Liver (tissue), 9 donors: ENCODE measurements around the gene EIF4H. TPM values are rescaled to one million over a fixed set of nuclear protein-coding genes. Genes with fewer than 3 reads are reported as not detected.
A peak's percentile ranks its signal among the peaks of the same experiment; 100 is the strongest.

Experiments used
- DNase-seq: peaks from one replicate; pipeline ENCODE4 v3.0.0-alpha.2; 2017; ENCODE audit warnings: low spot score
- H3K27ac ChIP-seq, 2 donors: one replicate each; pipeline ENCODE4 v1.7.0; 2013; ENCODE audit warnings: inconsistent platforms in 2 of 2, low read length in 2 of 2, control low read depth in 1 of 2, low read depth in 1 of 2, mild to moderate bottlenecking in 1 of 2
- H3K27me3 ChIP-seq, 4 donors: one replicate each; pipeline versions ENCODE4 v1.6.1 to v1.7.0; 2013; ENCODE audit warnings: low read length in 3 of 4, inconsistent platforms in 1 of 4, mild to moderate bottlenecking in 1 of 4, moderate library complexity in 1 of 4; ENCODE audit not compliant: control insufficient read depth in 4 of 4, insufficient read depth in 4 of 4
- H3K36me3 ChIP-seq, 4 donors: one replicate each; pipeline versions ENCODE4 v1.6.1 to v1.7.0; 2013; ENCODE audit warnings: low read length in 3 of 4, mild to moderate bottlenecking in 3 of 4, low read depth in 1 of 4, moderate library complexity in 1 of 4; ENCODE audit not compliant: control insufficient read depth in 4 of 4, insufficient read depth in 3 of 4
- H3K4me1 ChIP-seq, 4 donors: one replicate each; pipeline versions ENCODE4 v1.6.1 to v1.7.0; 2013; ENCODE audit warnings: low read length in 3 of 4, mild to moderate bottlenecking in 3 of 4, moderate library complexity in 1 of 4; ENCODE audit not compliant: control insufficient read depth in 4 of 4, insufficient read depth in 4 of 4
- H3K4me3 ChIP-seq, 3 donors: one replicate each; pipeline versions ENCODE4 v1.6.1 to v1.7.0; 2013; ENCODE audit warnings: low read length in 3 of 3, control low read depth in 1 of 3, low read depth in 1 of 3, mild to moderate bottlenecking in 1 of 3
- H3K9ac ChIP-seq, 2 donors: one replicate each; pipeline ENCODE4 v1.7.0; 2013; ENCODE audit warnings: low read length in 2 of 2, mild to moderate bottlenecking in 2 of 2, moderate library complexity in 2 of 2, control low read depth in 1 of 2, low read depth in 1 of 2
- H3K9me3 ChIP-seq, 4 donors: one replicate each; pipeline versions ENCODE4 v1.6.1 to v1.7.0; 2013; ENCODE audit warnings: low read length in 3 of 4; ENCODE audit not compliant: control insufficient read depth in 4 of 4
- ATF3 ChIP-seq: IDR thresholded peaks from 2 replicates; pipeline ENCODE4 v1.6.1; 2016; ENCODE audit warnings: antibody characterized with exemption
- EGR1 ChIP-seq, 2 donors: IDR thresholded peaks; 2 replicates each; pipeline ENCODE4 v1.6.1; 2016 to 2018; ENCODE audit warnings: antibody characterized with exemption in 2 of 2, low read depth in 2 of 2
- FOXA1 ChIP-seq: IDR thresholded peaks from 2 replicates; pipeline ENCODE4 v1.6.1; 2016; ENCODE audit warnings: antibody characterized with exemption
- FOXA2 ChIP-seq: IDR thresholded peaks from 2 replicates; pipeline ENCODE4 v1.6.1; 2016; ENCODE audit warnings: antibody characterized with exemption
- GABPA ChIP-seq, 2 donors: IDR thresholded peaks in 1 of 2; conservative IDR thresholded peaks in 1 of 2; 2 replicates each; pipeline ENCODE4 v1.6.1; 2016; ENCODE audit warnings: antibody characterized with exemption in 2 of 2, mild to moderate bottlenecking in 1 of 2, moderate library complexity in 1 of 2
- HNF4A ChIP-seq, 2 donors: conservative IDR thresholded peaks; 2 replicates each; pipeline ENCODE4 v1.6.1; 2016; ENCODE audit warnings: antibody characterized with exemption in 2 of 2, mild to moderate bottlenecking in 2 of 2
- HNF4G ChIP-seq: IDR thresholded peaks from 2 replicates; pipeline ENCODE4 v1.6.1; 2016; ENCODE audit warnings: antibody characterized with exemption
- JUND ChIP-seq, 2 donors: IDR thresholded peaks; 2 replicates each; pipeline ENCODE4 v1.6.1; 2016; ENCODE audit warnings: antibody characterized with exemption in 2 of 2
- MAX ChIP-seq: IDR thresholded peaks from 2 replicates; pipeline ENCODE4 v1.6.1; 2016; ENCODE audit warnings: antibody characterized with exemption
- NR2F2 ChIP-seq: IDR thresholded peaks from 2 replicates; pipeline ENCODE4 v1.6.1; 2016; ENCODE audit warnings: antibody characterized with exemption
- RAD21 ChIP-seq, 2 donors: IDR thresholded peaks; 2 replicates each; pipeline ENCODE4 v1.6.1; 2016; ENCODE audit warnings: antibody characterized with exemption in 2 of 2, mild to moderate bottlenecking in 2 of 2
- RXRA ChIP-seq, 2 donors: IDR thresholded peaks; 2 replicates each; pipeline ENCODE4 v1.6.1; 2017 to 2018; ENCODE audit warnings: antibody characterized with exemption in 2 of 2, mild to moderate bottlenecking in 1 of 2
- SP1 ChIP-seq: IDR thresholded peaks from 2 replicates; pipeline ENCODE4 v1.6.1; 2018; ENCODE audit warnings: antibody characterized with exemption, mild to moderate bottlenecking
- TAF1 ChIP-seq: conservative IDR thresholded peaks from 2 replicates; pipeline ENCODE4 v1.6.1; 2016; ENCODE audit warnings: antibody characterized with exemption, mild to moderate bottlenecking
- YY1 ChIP-seq: IDR thresholded peaks from 2 replicates; pipeline ENCODE4 v1.6.1; 2016; ENCODE audit warnings: antibody characterized with exemption, mild to moderate bottlenecking
- WGBS: extraction: QIAGEN DNeasy Blood & Tissue Kit; methylation state at CpG from one replicate; pipeline ENCODE4 v1.1.7; 2013; 5-methylcytosine and 5-hydroxymethylcytosine counted together
- polyA plus RNA-seq, 2 donors: library from polyadenylated mRNA; stranded (reverse) in 1 of 2; unstranded in 1 of 2; fragments of 200-250 nt in 1 of 2; fragments of >200 nt in 1 of 2; fragmentation: Nextera tagmentation in 1 of 2; extraction: Ambion mirVana in 1 of 2; gene quantifications; one replicate each; pipeline versions ENCODE4 v1.2.1 to v1.2.3, GENCODE V29; 2013 to 2015
- total RNA-seq, 2 donors: library from RNA; depleted of rRNA; stranded (reverse); fragments of >200 nt; gene quantifications; one replicate each; pipeline ENCODE4 v1.2.3, GENCODE V29; 2014
- TF ChIP-seq, protein P1 (sequence below): IDR thresholded peaks from 2 replicates; pipeline ENCODE4 v1.6.1; 2016; ENCODE audit warnings: antibody characterized with exemption
- TF ChIP-seq, protein P2 (sequence below): fragments of 150-350 bp; IDR thresholded peaks from 2 replicates; pipeline ENCODE4 v1.5.1; 2017; ENCODE audit warnings: improper control_type of control experiment, low read depth, low read length; ENCODE audit not compliant: missing input control
- TF ChIP-seq, protein P3 (sequence below): IDR thresholded peaks from 2 replicates; pipeline ENCODE4 v1.6.1; 2016; ENCODE audit warnings: antibody characterized with exemption, mild to moderate bottlenecking
- donor health status: healthy.
- donor health status: healthy.
- donor health status: healthy.
- donor health status: healthy.
- donor health status: healthy.

Gene EIF4H
- total and polyA plus RNA-seq, 4 donors: 81.6 to 166 (median 152) TPM

DNA sequence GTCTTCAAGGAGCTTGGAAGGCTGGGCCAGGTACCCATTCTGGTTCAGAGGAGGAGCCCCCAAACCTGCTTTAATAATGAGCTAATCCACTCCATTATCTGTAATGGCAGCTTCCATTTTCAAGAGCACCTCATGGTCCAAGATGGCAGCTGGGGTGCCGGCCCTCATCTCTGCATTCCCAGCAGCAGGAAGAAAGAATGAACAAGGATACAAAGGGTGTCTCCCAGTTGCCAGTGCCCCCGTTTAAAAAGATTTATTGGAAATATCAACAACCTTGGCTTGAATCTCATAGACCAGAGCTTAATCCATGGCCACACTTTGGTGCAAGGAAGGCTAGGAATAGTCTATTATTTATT, 44.2 kb downstream of the EIF4H start:
- Histone ChIP-seq H3K36me3 (no peaks in the 10 kb centered on the region), H3K4me1 (peaks cover 10 to 29% (median 17%) of the 10 kb centered on the region in 4 donors), H3K9me3 (no peaks in the 10 kb centered on the region), H3K4me3 (no peak overlapping the region), H3K27ac (no peak overlapping the region), H3K9ac (no peak overlapping the region), H3K27me3 (no peaks in the 10 kb centered on the region)
- TF ChIP-seq HNF4A (conservative IDR thresholded peaks at IDR 0.05) (no peak), SP1 (no peak), RAD21 (IDR thresholded peaks at IDR 0.05) (no peak)
- TF ChIP-seq, protein P1, sequence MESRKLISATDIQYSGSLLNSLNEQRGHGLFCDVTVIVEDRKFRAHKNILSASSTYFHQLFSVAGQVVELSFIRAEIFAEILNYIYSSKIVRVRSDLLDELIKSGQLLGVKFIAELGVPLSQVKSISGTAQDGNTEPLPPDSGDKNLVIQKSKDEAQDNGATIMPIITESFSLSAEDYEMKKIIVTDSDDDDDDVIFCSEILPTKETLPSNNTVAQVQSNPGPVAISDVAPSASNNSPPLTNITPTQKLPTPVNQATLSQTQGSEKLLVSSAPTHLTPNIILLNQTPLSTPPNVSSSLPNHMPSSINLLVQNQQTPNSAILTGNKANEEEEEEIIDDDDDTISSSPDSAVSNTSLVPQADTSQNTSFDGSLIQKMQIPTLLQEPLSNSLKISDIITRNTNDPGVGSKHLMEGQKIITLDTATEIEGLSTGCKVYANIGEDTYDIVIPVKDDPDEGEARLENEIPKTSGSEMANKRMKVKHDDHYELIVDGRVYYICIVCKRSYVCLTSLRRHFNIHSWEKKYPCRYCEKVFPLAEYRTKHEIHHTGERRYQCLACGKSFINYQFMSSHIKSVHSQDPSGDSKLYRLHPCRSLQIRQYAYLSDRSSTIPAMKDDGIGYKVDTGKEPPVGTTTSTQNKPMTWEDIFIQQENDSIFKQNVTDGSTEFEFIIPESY: no peak
- no peak for DNase-seq
- 90% methylated on average over 2 of the region's 2 CpGs for WGBS

- H3K9ac ChIP-seq: no peak overlapping the region
- H3K4me3 ChIP-seq: no peak overlapping the region
- H3K4me1 ChIP-seq: peaks cover 10 to 33% (median 22%) of the 10 kb centered on the region in 4 donors
- TF ChIP-seq SP1 (no peak), FOXA1 (no peak), HNF4A (conservative IDR thresholded peaks at IDR 0.05) (no peak), RAD21 (IDR thresholded peaks at IDR 0.05) (no peak), FOXA2 (no peak), TAF1 (no peak), JUND (IDR thresholded peaks at IDR 0.05) (no peak), MAX (no peak), GABPA (IDR thresholded peaks at IDR 0.05 in 1 of 2, conservative IDR thresholded peaks at IDR 0.05 in 1 of 2) (no peak), HNF4G (no peak), RXRA (IDR thresholded peaks at IDR 0.05) (no peak), YY1 (no peak), NR2F2 (no peak), EGR1 (IDR thresholded peaks at IDR 0.05; ENCODE audit: low read depth in 2 of 2) (no peak), ATF3 (no peak)
- TF ChIP-seq, protein P1: no peak
- TF ChIP-seq, protein P2, sequence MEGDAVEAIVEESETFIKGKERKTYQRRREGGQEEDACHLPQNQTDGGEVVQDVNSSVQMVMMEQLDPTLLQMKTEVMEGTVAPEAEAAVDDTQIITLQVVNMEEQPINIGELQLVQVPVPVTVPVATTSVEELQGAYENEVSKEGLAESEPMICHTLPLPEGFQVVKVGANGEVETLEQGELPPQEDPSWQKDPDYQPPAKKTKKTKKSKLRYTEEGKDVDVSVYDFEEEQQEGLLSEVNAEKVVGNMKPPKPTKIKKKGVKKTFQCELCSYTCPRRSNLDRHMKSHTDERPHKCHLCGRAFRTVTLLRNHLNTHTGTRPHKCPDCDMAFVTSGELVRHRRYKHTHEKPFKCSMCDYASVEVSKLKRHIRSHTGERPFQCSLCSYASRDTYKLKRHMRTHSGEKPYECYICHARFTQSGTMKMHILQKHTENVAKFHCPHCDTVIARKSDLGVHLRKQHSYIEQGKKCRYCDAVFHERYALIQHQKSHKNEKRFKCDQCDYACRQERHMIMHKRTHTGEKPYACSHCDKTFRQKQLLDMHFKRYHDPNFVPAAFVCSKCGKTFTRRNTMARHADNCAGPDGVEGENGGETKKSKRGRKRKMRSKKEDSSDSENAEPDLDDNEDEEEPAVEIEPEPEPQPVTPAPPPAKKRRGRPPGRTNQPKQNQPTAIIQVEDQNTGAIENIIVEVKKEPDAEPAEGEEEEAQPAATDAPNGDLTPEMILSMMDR: no peak
- TF ChIP-seq, protein P3, sequence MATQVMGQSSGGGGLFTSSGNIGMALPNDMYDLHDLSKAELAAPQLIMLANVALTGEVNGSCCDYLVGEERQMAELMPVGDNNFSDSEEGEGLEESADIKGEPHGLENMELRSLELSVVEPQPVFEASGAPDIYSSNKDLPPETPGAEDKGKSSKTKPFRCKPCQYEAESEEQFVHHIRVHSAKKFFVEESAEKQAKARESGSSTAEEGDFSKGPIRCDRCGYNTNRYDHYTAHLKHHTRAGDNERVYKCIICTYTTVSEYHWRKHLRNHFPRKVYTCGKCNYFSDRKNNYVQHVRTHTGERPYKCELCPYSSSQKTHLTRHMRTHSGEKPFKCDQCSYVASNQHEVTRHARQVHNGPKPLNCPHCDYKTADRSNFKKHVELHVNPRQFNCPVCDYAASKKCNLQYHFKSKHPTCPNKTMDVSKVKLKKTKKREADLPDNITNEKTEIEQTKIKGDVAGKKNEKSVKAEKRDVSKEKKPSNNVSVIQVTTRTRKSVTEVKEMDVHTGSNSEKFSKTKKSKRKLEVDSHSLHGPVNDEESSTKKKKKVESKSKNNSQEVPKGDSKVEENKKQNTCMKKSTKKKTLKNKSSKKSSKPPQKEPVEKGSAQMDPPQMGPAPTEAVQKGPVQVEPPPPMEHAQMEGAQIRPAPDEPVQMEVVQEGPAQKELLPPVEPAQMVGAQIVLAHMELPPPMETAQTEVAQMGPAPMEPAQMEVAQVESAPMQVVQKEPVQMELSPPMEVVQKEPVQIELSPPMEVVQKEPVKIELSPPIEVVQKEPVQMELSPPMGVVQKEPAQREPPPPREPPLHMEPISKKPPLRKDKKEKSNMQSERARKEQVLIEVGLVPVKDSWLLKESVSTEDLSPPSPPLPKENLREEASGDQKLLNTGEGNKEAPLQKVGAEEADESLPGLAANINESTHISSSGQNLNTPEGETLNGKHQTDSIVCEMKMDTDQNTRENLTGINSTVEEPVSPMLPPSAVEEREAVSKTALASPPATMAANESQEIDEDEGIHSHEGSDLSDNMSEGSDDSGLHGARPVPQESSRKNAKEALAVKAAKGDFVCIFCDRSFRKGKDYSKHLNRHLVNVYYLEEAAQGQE: no peak
- WGBS: 92% methylated on average over 11 of the region's 11 CpGs
- no peaks in the 10 kb centered on the region for H3K36me3 ChIP-seq
- peak overlapping the region; percentile 71 to 84 for H3K27ac ChIP-seq
- no peaks in the 10 kb centered on the region for H3K9me3 ChIP-seq
- no peak for DNase-seq
- H3K27me3 ChIP-seq: no peaks in the 10 kb centered on the region
Observed at GRCh38 chr7:74219416-74219815, 45.3 kb downstream of the EIF4H start.
